Testis (tissue), 2 donors: ENCODE measurements around the gene CMPK2.

Experiments used
- CTCF ChIP-seq, 3 experiments: fragments of 450-650 bp in 2 of 3; fragments of 200-600 bp in 1 of 3; sonication (generic) in 1 of 3; IDR thresholded peaks; one replicate each; pipeline ENCODE4 v1.5.1; 2016 to 2019; ENCODE audit warnings: antibody characterized with exemption in 3 of 3, mild to moderate bottlenecking in 2 of 3, moderate library complexity in 1 of 3
- POLR2A ChIP-seq: fragments of 450-650 bp; IDR thresholded peaks from one replicate; pipeline ENCODE4 v1.6.1; 2017; ENCODE audit warnings: antibody characterized with exemption, mild to moderate bottlenecking, moderate library complexity

GRCh38 chr2:6852195-6852594 lies 13.5 kb downstream of the CMPK2 start:
- TF ChIP-seq POLR2A: no peak
- TF ChIP-seq CTCF (IDR thresholded peaks at IDR 0.05): no peak
